ENCODE measurements around the gene TMEM229B. TPM values are rescaled to one million over a fixed set of nuclear protein-coding genes. Genes with fewer than 3 reads are reported as not detected.

Gene TMEM229B
- total and polyA plus RNA-seq, 2 donors (not counting 1 experiment from before 2014, with no cell fraction given): 6.9 to 8.2 TPM

DNA sequence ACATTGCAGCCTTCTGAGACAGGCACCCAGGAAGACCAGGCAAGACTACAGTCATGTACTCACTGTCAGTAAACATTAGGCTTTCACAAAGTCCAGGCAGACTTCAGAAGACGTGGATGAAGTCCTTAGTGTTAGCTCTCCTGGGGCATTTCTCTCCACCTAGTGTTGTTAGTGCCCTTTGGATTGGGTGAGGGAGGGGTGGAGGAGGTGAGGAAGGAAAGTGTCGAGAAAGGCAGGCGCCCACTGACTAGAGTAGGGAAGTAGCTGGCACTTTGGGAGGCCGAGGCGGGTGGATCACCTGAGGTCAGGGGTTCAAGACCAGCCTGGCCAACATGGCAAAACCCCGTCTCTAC, 20.2 kb downstream of the TMEM229B start:
- intact Hi-C loops (cut with micrococcal nuclease): no loop called here
- 92% methylated on average over 4 of the region's 6 CpGs for WGBS (ENCODE audit: insufficient coverage)
- H3K4me1 Mint-ChIP-seq: peaks cover 4% of the 10 kb centered on the region

DNA sequence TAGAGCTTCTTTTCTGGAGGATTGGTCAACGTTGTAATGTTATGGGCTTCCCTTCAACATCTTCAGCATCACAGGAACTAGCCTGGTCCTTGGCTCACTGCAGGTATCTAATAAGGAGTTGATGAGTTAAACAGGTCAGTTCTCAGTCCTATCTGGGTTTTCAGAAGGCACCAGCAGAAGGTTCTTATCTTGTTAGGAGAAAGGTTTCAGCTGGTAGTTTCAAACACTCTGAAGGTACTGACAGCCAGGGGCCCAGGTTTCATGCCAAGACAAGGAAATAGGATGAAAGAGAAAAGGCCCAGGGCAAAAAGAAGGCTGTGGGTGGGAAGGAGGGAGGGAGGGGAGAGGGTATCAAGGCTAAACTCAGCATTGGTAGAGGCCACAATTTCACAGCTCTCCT, 21.4 kb downstream of the TMEM229B start:
- Mint-ChIP-seq H3K4me1 (peaks cover 4% of the 10 kb centered on the region), H3K4me3 (no peak overlapping the region), H3K27ac (no peak overlapping the region), H3K27me3 (no peaks in the 10 kb centered on the region), H3K9me3 (ENCODE audit: insufficient read depth) (no peaks in the 10 kb centered on the region)
- ChIA-PET CTCF (interaction anchor here (0.7 to 2.2 kb wide), 7 partner anchors 16 to 105 kb away, joined by 3 to 14 read pairs (median 6); no protein-coding TSS in a partner anchor), POLR2A (interaction anchor here (0.8 kb wide), 1 partner anchor 20 kb away, joined by 3 read pairs; no protein-coding TSS in a partner anchor)
- no peaks in the 10 kb centered on the region for H4K20me1 ChIP-seq (ENCODE audit: control insufficient read depth, insufficient read depth, low read length, poor library complexity, severe bottlenecking)
- no peak overlapping the region for H3K9ac ChIP-seq (ENCODE audit: low read length)
- no peak overlapping the region for H3K27ac ChIP-seq (ENCODE audit: low read length in 2 of 2)
- no peaks in the 10 kb centered on the region for H3K9me3 ChIP-seq (ENCODE audit: control extremely low read depth in 1 of 3, control insufficient read depth in 2 of 3, insufficient read depth in 1 of 3, low read length in 2 of 3)
- H3K4me1 ChIP-seq (ENCODE audit: control insufficient read depth in 2 of 2, insufficient read depth in 2 of 2, low read length in 2 of 2): no peaks in the 10 kb centered on the region
- no peak overlapping the region for H3K4me3 ChIP-seq (ENCODE audit: control extremely low read depth in 1 of 5, extremely low read depth in 1 of 5, insufficient read depth in 1 of 5, low read depth in 2 of 5, low read length in 4 of 5)
- H3K4me2 ChIP-seq (replicated peaks; ENCODE audit: low read depth, low read length, poor library complexity, severe bottlenecking): no peak overlapping the region
- H3K36me3 ChIP-seq (replicated peaks in 1 of 2; ENCODE audit: control extremely low read depth in 1 of 2, control insufficient read depth in 1 of 2, extremely low read depth in 1 of 2, insufficient read depth in 2 of 2, low read length in 1 of 2): no peaks in the 10 kb centered on the region
- ATAC-seq (ENCODE audit: low read depth) (no peak), DNase-seq (no peak)
- intact Hi-C loops (cut with micrococcal nuclease): no loop called here
- H3K27me3 ChIP-seq (replicated peaks in 1 of 4; ENCODE audit: control extremely low read depth in 1 of 4, control insufficient read depth in 3 of 4, insufficient read depth in 4 of 4, low read length in 3 of 4): no peaks in the 10 kb centered on the region
- H2AFZ ChIP-seq (ENCODE audit: insufficient read depth, low read depth, low read length, poor library complexity, severe bottlenecking): no peak overlapping the region
- WGBS (ENCODE audit: insufficient coverage): no CpG with 5 or more reads among the region's 1 CpG
- no peaks in the 10 kb centered on the region for H3K79me2 ChIP-seq (ENCODE audit: control insufficient read depth, insufficient read depth, low read length)
- TF ChIP-seq EZH2 (IDR thresholded peaks at IDR 0.05; ENCODE audit: borderline replicate concordance, insufficient read depth, low read depth, low read length, poor library complexity, severe bottlenecking): no peak
- TF ChIP-seq, protein P1, sequence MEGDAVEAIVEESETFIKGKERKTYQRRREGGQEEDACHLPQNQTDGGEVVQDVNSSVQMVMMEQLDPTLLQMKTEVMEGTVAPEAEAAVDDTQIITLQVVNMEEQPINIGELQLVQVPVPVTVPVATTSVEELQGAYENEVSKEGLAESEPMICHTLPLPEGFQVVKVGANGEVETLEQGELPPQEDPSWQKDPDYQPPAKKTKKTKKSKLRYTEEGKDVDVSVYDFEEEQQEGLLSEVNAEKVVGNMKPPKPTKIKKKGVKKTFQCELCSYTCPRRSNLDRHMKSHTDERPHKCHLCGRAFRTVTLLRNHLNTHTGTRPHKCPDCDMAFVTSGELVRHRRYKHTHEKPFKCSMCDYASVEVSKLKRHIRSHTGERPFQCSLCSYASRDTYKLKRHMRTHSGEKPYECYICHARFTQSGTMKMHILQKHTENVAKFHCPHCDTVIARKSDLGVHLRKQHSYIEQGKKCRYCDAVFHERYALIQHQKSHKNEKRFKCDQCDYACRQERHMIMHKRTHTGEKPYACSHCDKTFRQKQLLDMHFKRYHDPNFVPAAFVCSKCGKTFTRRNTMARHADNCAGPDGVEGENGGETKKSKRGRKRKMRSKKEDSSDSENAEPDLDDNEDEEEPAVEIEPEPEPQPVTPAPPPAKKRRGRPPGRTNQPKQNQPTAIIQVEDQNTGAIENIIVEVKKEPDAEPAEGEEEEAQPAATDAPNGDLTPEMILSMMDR (IDR thresholded peaks at IDR 0.05): no peak

More for the DNA sequence above, 20.2 kb downstream of the TMEM229B start:
- CTCF ChIA-PET: interaction anchor here (0.9 to 2.2 kb wide), 4 partner anchors 13 to 103 kb away, joined by 3 to 6 read pairs (median 3); no protein-coding TSS in a partner anchor
- H3K9ac ChIP-seq (ENCODE audit: low read length): no peak overlapping the region
- Mint-ChIP-seq H3K4me3 (no peak overlapping the region), H3K9me3 (ENCODE audit: insufficient read depth) (no peaks in the 10 kb centered on the region), H3K27ac (no peak overlapping the region), H3K27me3 (no peaks in the 10 kb centered on the region)
- H3K27ac ChIP-seq (ENCODE audit: low read length in 2 of 2): no peak overlapping the region
- no peak for ATAC-seq (ENCODE audit: low read depth)
- TF ChIP-seq, protein P1 (IDR thresholded peaks at IDR 0.05): no peak
- no peak for TF ChIP-seq EZH2 (IDR thresholded peaks at IDR 0.05; ENCODE audit: borderline replicate concordance, insufficient read depth, low read depth, low read length, poor library complexity, severe bottlenecking)
- no peak for DNase-seq
- no peak overlapping the region for H2AFZ ChIP-seq (ENCODE audit: insufficient read depth, low read depth, low read length, poor library complexity, severe bottlenecking)
- no peaks in the 10 kb centered on the region for H3K36me3 ChIP-seq (replicated peaks in 1 of 2; ENCODE audit: control extremely low read depth in 1 of 2, control insufficient read depth in 1 of 2, extremely low read depth in 1 of 2, insufficient read depth in 2 of 2, low read length in 1 of 2)
- H3K4me2 ChIP-seq (replicated peaks; ENCODE audit: low read depth, low read length, poor library complexity, severe bottlenecking): no peak overlapping the region
- no peaks in the 10 kb centered on the region for H3K4me1 ChIP-seq (ENCODE audit: control insufficient read depth in 2 of 2, insufficient read depth in 2 of 2, low read length in 2 of 2)
- H3K4me3 ChIP-seq (ENCODE audit: control extremely low read depth in 1 of 5, extremely low read depth in 1 of 5, insufficient read depth in 1 of 5, low read depth in 2 of 5, low read length in 4 of 5): no peak overlapping the region
- no peaks in the 10 kb centered on the region for H3K79me2 ChIP-seq (ENCODE audit: control insufficient read depth, insufficient read depth, low read length)
- POLR2A ChIA-PET: interaction anchor here (0.7 kb wide), 1 partner anchor 20 kb away, joined by 3 read pairs; the partner anchor contains the start of gene TMEM229B
- no peaks in the 10 kb centered on the region for H3K27me3 ChIP-seq (replicated peaks in 1 of 4; ENCODE audit: control extremely low read depth in 1 of 4, control insufficient read depth in 3 of 4, insufficient read depth in 4 of 4, low read length in 3 of 4)
- no peaks in the 10 kb centered on the region for H4K20me1 ChIP-seq (ENCODE audit: control insufficient read depth, insufficient read depth, low read length, poor library complexity, severe bottlenecking)
- no peaks in the 10 kb centered on the region for H3K9me3 ChIP-seq (ENCODE audit: control extremely low read depth in 1 of 3, control insufficient read depth in 2 of 3, insufficient read depth in 1 of 3, low read length in 2 of 3)
